OCI-LY3 (cell line): Measurements from ENCODE around the gene KBTBD4.
"Not testable (repeated sequence)": the region's sequence is repeated elsewhere in the genome, so short reads cannot be mapped to it uniquely, and the experiment has no call there.

Experiments
- EZH2phosphoT487 ChIP-seq: fragments of 200-600 bp; shearing (Covaris generic); IDR thresholded peaks from 2 replicates; pipeline ENCODE4 v1.6.1; 2018; ENCODE audit warnings: antibody characterized with exemption, mixed run types, low read depth
- TF ChIP-seq, protein P1 (sequence below): fragments of 200-600, 300-600 bp; sonication (generic); IDR thresholded peaks from 2 replicates; pipeline ENCODE4 v1.5.1; 2014; ENCODE audit warnings: antibody characterized with exemption, low read length, low read depth

DNA sequence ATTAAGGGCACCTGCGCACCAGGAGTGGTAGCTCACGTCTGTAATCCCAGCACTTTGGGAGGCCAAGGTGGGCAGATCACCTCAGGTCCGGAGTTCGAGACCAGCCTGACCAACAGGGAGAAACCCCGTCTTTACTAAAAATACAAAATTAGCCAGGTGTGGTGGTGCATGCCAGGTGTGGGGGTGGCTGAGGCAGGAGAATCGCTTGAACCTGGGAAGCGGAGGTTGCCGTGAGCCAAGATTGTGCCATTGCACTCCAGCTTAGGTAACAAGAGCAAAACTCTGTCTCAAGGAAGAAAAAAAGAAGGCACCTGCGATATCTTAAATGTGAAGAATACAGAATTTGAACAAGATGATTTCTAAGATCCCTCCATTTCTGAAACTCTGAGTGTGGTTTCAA, 52.7 kb downstream of the KBTBD4 start:
- TF ChIP-seq, protein P1, sequence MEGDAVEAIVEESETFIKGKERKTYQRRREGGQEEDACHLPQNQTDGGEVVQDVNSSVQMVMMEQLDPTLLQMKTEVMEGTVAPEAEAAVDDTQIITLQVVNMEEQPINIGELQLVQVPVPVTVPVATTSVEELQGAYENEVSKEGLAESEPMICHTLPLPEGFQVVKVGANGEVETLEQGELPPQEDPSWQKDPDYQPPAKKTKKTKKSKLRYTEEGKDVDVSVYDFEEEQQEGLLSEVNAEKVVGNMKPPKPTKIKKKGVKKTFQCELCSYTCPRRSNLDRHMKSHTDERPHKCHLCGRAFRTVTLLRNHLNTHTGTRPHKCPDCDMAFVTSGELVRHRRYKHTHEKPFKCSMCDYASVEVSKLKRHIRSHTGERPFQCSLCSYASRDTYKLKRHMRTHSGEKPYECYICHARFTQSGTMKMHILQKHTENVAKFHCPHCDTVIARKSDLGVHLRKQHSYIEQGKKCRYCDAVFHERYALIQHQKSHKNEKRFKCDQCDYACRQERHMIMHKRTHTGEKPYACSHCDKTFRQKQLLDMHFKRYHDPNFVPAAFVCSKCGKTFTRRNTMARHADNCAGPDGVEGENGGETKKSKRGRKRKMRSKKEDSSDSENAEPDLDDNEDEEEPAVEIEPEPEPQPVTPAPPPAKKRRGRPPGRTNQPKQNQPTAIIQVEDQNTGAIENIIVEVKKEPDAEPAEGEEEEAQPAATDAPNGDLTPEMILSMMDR: not testable (repeated sequence)
- TF ChIP-seq EZH2phosphoT487: not testable (repeated sequence)
